Fibroblast of skin of scalp (primary cell): Measurements from ENCODE around the gene PAK2.
A peak's percentile ranks its signal among the peaks of the same experiment; 100 is the strongest.
"Not testable (repeated sequence)": the region's sequence is repeated elsewhere in the genome, so short reads cannot be mapped to it uniquely, and the experiment has no call there.

Experiments
- DNase-seq: peaks from one replicate; pipeline ENCODE4 v3.0.0-alpha.2; 2013

Gene PAK2

DNA sequence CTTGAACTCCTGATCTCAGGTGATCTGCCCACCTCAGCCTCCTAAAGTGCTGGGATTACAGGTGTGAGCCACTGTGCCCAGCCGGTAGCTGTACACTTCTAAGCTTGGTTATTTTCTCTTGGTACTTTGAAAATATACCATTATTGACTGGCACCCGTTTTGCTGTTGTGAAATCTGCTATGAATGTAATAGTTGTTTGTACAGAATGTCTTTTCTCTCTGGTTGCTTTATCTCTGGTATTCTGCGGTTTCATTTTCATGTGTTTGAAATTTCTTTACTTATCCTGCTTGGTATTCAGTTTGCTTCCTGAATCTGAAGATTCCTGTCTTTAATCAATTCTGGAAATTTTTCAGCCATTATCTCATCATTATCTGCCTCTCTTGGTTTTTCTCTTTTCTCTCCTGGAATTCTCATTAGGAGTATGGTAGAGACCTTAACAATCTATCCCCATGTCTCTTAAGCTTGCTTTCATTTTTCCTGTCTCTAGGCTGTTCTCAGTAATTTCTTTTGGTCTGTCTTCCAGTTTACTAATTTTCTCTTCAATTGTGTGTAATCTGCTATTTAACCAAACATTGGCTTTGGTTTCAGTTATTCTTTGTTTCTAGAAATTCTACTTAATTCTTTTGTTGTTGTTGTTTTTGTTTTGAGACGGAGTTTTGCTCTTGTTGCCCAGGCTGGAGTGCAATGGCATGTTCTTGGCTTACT lies 2.8 kb upstream of the PAK2 start:
- no peak for DNase-seq

DNA sequence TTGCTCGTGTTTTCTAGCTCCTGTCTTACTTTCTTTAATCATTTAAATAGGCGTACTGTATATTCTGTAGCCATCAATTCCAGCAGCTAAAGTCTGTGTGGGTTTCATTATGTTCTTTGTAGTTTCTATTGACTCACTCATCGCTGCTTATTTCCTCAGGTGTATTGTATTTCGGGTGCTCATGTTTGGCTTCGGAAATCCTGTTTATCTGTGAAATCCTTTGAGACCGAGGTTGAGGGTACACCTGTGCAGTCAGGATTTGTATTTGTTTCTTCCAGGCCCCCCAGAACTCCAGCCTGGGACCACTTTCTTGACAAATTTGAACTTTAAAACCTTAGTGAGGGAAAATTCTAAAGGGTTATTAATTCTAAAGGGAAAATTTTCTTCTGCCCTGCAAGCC lies 2.0 kb upstream of the PAK2 start:
- DNase-seq, result no peak

DNA sequence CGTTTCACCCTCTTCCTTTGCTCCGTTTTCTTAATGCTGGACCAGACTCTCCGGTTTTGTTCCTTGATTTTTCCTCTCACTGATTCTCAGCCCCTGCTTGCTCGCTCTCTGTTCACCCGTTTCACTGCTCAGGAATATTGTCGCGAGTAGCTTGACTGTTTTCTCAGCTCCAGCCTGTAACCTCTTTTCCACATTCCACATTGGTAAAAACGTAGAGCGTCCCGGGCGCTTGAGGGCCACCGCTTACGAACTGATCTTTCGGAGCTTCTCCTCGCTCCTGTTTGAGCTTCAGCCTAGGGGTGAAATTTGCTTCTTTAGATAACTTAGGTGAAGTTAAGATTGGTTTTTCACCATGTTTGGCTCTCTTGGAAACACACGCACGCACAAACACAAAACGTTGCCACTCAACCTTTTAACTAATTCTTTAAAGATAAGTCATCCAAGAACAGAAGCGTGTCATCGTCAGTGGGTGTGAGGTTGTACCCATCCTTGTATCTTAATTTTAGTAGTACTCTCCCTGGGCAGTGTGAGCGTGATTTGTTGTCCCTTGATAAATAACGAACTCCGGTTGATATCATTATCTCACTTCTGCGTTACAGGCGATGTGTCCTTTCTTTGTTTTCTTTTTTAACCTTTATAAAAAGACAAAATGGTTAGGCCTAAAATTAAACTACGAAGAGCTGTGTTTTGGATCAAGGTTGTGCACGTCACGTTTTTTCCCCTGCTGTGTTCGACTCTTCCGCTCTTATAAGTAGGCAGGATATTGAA lies 1.0 kb downstream of the PAK2 start:
- DNase-seq, result peak; percentile 53

DNA sequence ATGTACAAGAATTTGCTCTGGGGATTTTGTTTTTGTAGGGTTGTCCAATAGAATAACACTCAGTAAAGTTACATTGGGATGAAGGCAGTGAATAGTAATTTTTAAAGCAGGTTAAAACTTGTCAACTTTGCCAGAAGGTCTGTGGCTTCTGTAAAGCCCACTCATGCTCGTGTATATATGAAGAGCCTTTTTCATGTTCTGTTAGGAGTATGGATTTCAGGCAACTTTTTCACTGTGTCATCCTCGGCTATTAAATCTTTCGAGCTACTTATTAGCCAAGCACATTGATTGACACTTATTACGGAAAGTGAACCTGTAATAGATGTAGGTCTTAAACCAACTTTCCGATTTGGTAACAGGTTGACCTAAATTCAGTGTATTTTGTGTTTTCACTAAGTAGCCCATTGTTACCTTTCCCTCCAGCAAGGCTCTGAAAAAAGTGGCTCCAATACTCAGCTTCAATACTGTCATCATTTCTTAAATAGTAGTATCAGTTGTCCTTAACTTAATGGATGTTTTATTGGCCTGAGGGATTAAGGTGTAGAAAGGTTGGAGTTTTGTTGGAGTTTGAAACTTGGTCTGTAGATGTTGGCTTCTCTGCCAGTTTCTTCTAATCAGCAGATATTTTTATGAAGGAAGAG lies 1.7 kb downstream of the PAK2 start:
- no peak for DNase-seq

DNA sequence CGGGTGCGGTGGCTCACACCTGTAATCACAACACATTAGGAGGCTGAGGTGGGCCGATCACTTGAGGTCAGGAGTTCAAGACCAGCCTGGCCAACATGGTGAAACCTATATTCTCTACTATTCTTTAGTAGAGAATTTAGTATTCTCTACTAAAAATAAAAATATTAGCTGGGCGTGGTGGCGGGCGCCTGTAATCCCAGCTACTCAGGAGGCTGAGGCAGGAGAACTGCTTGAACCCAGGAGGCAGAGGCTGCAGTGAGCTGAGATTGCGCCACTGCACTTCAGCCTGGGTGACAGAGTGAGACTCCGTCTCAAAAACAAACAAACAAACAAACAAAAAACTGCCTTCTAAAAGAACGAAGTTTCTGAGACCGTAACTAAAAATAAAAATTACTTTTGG lies 3.9 kb downstream of the PAK2 start:
- DNase-seq, result not testable (repeated sequence)

DNA sequence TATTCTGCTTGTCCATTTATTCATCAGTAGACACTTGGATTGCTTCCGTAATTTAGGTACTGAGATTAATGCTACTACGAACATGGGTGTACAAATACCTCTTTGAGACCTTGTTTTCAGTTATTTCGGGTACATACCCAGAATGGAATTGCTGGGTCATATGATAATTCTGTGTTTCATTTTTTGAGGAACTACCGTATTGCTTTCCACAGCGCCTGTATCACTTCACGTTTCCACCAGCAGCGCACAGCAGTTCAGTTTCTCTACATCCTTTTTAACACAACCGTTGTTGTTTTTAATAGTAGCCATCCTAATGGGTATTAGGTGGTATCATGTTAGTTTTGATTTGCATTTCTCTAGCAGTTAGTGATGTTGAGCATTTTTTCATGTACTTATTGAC lies 9.5 kb downstream of the PAK2 start:
- DNase-seq, result no peak

DNA sequence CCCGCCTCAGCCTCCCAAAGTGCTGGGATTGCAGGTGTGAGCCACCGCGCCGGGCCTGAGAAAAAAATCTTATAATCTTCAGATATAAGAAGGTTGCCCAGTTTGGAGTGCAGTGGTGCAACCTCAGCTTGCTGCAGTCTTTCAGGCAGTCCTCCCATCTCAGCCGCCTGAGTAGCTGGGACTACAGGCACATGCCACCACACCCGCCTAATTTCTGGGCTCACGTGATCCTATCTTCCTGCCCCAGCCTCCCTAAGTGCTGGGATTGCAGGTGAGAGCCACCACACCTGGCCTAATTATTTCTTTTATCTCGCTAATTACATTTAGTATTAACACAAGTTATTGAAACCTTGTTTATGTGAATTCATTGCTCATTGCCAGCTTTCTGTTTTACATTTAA lies 13.5 kb downstream of the PAK2 start:
- DNase-seq, result no peak

DNA sequence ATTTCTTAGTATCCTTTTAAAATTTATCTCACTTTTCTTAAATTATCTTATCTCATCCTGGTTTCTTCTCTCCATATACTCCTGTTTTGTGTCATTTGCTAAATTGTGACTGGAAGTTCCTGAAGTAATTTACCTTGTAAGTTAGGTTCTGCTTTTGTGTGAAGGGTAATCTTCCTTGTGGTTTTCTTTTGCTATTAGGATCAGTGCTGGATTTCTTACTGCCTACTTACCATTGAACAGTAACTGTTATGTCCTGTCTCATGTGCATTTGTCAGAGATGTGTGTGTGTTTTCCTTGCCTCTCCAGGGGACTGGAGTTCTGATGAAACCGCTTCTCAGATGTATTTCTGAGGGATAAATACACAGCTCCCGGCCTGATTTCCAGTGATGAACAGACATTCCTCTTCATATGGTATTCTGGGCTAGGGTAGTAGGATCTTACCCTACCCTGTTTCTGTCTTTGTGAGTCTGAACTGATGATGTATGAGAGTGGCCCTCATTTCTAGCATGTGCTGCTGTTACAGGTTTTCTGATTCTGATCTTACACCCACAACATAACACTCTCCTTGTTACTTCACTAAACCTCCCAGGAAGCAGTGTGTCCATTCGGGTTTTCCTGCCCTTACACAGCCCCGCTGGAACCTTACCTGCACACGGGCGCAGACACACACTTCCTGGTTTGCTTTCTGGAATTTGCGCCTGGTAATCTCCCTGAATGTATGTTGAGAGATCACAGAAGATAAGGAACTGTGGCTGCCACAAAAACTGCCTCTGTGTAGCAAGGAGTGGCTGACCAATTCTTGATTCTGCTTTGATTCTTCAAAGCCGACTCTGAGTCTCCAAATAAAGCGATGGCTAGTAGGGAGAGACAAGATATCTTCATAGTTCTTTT lies 14.7 kb downstream of the PAK2 start:
- peak; percentile 39 for DNase-seq

DNA sequence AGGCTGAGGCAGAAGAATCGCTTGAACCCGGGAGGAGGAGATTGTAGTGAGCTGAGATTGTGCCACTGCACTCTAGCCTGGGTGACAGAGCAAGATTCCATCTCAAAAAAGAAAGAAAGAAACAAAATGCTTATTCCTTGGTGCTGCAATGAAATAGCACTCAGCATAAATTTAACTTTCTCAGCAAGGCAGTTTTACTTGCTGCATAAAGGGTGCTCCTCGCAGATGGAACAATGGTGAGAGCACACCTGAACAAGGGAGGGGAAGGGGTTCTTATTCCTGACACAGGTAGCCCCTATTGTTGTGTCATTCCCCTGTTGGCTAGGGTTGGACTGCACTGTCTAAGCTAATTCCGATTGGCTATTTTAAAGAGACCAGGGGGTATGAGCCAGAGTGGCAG lies 17.1 kb downstream of the PAK2 start:
- DNase-seq, result no peak

DNA sequence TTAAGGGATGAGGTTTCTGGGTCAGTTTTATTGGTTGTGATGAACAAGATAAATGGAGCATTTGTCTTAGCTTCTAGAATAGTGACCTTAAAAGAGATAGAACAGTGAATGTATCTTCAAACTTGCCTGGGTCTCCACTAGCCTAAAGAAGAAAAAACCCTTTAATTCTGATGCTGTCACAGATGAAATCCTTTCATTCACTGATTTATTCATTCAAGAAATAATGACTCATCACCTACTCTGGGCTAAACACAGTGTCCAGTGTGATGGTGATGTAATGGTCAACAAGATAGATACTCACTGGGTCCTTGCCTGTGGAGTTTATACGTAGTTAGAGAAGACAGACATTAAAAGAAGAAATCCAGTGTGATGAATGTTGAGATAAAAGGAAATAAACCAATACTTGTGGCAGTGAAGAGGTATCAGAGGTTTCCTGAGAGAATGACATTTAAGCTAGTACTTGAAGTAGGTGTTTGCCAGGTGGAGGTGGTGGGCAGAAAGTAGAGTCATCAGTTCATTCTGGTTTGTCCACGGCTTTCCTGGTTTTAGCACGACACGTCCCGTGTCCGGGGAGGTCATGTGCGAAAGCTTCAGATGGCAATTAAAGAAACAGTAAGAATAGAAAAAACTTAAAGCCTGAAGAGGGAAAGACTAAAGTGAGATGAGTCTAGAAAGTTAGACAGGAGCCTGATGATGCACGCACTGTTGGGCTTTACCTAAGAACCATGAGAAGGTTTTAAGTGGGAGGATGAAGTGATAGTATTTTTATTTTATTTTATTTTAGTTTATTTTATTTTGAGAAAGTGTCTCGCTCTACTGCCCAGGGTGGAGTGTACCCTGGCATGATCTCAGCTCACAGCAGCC lies 18.5 kb downstream of the PAK2 start:
- DNase-seq, result peak; percentile 42

DNA sequence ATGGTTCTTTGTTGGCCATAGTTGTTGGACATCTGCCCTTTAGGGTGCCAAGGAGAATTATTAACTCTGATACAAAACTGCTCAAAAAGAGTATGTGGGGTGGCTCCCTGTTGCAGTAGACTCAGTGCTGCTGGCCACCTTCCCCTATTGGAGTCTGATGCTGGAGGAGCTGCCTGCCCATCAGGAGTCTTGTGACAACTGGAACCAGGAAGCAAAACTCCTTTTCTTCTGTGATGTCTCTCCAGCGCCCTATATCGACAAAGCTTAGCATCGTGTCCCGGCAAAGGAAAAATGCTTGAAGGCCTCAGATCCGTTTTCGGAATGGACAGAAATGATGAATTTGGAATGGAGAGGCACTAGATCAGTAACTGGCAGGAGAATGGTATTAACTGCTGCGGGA lies 23.5 kb downstream of the PAK2 start:
- no peak for DNase-seq

DNA sequence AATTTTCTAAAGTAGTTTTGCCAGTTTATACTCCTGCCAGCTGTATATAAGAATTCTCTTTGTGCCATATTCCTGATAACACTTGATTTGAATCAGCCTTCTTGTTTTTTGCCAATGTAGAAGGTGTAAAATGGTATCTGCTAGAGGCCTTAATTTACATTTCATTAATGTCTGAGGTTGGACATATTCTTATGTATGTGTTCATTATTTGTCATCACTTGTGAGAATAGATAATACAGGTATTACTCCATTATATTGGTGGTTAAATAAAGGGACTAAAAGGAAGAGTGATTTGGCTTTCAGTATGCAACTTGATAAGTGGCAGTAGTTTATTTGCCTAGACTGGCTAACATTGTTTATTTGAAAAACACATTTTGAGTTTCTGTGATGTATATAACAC lies 25.8 kb downstream of the PAK2 start:
- no peak for DNase-seq

DNA sequence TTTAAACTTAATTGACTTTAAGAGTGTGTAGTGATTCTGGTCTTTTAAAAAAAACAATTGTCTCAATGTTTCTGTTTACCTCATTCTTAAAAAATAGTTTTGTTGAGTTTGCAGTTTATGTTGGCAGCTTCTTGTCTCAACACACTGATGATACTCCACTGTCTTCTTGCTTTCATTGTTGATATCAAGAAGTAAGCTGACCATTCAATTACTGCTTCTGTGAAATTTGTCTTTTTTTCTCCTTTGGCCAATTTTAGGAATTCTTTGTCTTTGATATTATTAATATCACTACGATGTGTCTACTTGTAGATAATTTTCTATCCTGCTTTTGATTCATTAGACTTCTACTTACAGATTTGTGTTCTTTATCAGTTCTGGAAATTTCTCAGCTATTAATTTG lies 31.4 kb downstream of the PAK2 start:
- DNase-seq, result no peak

DNA sequence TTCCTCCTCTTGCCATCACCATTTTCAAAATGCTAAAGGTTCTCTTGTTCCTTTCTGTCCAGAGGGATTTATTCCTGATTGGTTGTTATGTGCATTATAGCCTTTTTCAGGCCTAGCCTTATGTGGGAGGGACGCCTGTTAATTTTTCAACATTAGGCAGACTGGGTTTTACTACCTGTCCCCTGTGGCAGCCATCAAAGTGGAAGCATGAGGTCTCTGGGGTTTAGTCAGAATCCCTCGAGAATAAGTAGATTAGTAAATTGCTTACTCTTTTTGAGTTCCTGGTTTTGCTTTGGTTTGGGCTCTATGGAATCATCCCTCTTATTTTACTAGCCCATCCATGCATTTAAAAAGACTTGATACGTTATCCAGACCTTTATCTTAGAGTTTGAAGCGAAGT lies 32.4 kb downstream of the PAK2 start:
- DNase-seq, result no peak

DNA sequence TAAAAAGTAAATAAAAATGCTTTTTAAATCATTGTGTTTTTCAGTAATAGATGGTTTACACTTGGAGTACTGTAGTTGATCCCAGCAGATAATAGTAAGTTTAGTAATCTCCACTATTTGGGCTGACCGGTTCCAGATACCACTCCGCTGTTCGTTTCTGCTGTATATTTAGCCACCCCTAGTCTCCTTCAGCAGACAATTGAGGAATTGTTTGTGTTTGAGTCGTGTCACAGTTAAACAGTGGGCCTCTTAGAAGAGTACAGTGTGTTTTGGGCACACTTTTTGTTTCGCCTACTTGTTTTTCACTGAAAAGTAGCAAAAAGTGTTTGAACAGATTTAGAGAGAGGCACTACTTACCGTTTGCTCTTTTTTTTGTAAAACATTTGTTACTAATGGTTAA lies 33.2 kb downstream of the PAK2 start:
- DNase-seq, result no peak

DNA sequence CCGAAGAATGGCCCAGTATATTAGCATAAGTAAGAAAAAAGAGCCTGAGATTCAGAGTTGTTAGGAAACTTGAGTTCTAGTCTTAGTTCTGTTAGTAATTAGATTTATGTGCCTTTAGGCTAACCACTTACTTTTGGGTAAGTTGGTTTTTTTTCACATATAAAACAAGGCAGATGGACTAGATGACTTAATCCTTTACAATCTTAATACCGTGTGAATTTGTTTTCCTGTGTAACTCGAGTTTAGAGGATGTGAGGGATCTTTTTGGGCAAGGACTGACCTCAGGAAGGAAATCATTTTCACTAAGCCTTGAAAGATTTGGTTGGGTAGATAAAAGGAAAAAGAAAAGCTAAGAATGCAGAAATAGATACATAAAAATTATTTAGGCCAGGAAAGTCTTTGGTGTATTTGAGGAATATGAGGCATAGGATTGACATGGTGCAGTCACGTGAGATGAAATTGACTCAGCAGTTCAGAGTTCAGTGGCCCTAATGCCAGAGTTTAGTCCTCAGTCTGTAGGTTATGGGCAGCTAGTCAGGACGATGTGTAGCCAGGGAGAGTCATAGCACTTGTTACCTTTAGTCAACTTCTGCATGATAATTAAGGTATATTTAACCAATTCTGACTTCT lies 34.6 kb downstream of the PAK2 start:
- no peak for DNase-seq

DNA sequence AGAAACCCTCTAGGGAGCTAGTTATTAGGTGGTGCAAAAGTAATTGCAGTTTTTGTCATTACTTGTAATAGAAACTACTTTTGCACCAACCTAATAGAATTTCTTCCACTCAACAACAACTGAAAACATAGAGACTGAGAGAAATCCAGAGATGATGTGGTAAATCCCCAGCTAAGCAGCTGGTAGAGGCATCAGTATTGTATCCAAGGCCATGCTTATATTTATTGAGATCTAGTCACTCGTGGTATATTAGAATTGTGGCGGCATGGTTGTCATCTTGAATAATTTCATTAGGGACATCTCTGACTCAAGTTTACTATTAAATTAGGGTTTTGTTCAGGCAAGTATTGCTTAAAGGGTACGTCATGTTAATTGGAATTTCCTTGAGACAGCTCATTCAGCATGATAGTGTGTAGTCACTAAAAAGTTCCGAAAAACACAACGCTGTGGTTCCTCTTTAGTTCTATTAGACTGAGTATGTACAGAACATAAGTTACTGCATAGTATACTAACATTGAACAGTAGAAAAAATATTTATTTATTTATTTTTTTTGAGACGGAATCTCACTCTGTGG lies 35.3 kb downstream of the PAK2 start:
- DNase-seq, result peak; percentile 30

DNA sequence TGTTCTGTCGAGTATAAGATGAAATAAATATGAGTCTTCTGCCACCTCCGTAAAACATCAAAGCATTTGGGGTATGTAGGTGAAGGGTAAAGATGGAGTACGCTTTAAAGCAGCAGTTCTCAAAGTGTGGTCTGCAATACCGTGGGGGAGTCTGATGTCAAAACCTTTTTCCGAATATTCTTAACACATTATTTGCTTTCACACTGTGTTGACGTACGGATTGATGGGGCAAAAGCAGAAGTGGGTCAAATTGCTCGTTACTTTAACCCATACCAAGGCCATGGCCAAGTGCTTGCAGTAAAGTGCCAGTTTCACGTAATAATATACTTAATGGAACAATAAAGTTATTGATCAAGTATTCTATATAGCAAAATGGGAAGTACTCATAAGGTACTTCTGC lies 36.3 kb downstream of the PAK2 start:
- DNase-seq, result no peak

DNA sequence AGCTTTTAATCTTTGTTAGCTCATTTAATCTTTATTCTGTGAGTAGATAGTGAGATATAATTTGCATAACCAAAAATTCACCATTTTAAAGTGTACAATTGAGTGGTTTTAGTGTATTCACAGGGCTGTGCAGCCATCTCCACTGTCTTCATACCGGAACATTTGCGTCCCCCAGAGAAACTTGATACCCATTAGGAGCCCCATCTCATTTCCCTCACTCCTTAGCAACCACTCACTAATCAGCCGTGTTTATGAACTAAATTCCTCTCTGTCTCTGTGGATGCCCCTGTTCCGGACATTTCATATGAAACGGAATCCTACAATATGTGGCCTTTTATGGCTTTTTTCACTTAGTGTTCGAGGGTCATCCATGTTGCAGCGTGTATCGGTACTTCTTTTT lies 38.2 kb downstream of the PAK2 start:
- DNase-seq, result no peak

DNA sequence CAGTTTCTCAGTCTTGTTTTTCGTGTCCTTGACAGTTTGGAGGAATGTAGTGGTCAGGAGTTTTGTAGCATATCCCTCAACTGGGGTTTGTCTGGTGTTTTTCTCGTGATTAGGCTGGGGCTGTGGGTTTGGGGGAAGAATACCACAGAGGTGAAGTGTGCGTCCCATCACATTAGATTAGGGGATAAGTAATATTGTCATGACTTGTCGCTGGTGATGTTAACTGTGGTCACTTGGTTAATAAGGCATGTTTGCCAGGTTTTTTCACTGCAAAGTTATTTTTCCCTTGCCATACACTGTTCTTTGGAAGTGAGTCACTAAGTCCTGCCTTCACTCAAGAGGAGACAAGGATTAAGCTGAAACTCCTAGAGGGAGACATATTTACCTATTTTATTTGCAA lies 39.1 kb downstream of the PAK2 start:
- DNase-seq, result peak; percentile 84

DNA sequence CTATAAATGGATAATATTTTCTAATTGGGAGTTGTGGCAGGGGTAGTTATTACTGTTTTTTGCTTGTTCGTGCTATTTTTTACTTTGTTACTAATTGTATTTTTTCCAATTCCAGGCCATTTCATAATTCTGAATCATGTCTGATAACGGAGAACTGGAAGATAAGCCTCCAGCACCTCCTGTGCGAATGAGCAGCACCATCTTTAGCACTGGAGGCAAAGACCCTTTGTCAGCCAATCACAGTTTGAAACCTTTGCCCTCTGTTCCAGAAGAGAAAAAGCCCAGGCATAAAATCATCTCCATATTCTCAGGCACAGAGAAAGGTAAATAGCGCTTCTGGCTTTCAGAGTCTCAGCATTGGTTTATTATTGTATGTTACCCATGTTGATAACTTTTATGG lies 42.9 kb downstream of the PAK2 start:
- DNase-seq, result no peak
